Measurements from ENCODE around the gene ATP6V1B1.

Gene ATP6V1B1

GRCh38 chr2:70930371-70931329 lies 5.0 kb upstream of the ATP6V1B1 start:
- no peak for DNase-seq

GRCh38 chr2:70931376-70932000 lies 4.2 kb upstream of the ATP6V1B1 start:
- no peak for DNase-seq

- DNase-seq: no peak
Observed at GRCh38 chr2:70932631-70933230, 3.0 kb upstream of the ATP6V1B1 start.

GRCh38 chr2:70934981-70935380 lies 719 bp upstream of the ATP6V1B1 start:
- no peak for DNase-seq

- no peak for DNase-seq
Observed at GRCh38 chr2:70936165-70936978, 672 bp downstream of the ATP6V1B1 start.

- DNase-seq: no peak
Observed at GRCh38 chr2:70936979-70937811, 1.5 kb downstream of the ATP6V1B1 start.

- no peak for DNase-seq
Observed at GRCh38 chr2:70937866-70938585, 2.3 kb downstream of the ATP6V1B1 start.

GRCh38 chr2:70938586-70938950 lies 2.9 kb downstream of the ATP6V1B1 start:
- DNase-seq: no peak

GRCh38 chr2:70939001-70939838 lies 3.5 kb downstream of the ATP6V1B1 start:
- no peak for DNase-seq

- no peak for DNase-seq
Observed at GRCh38 chr2:70939839-70940580, 4.3 kb downstream of the ATP6V1B1 start.

GRCh38 chr2:70941186-70941585 lies 5.5 kb downstream of the ATP6V1B1 start:
- no peak for DNase-seq

- DNase-seq: no peak
Observed at GRCh38 chr2:70941701-70942100, 6.0 kb downstream of the ATP6V1B1 start.

GRCh38 chr2:70942396-70943204 lies 6.9 kb downstream of the ATP6V1B1 start:
- no peak for DNase-seq

- DNase-seq: no peak
Observed at GRCh38 chr2:70943205-70943871, 7.6 kb downstream of the ATP6V1B1 start.

GRCh38 chr2:70944111-70944690 lies 8.5 kb downstream of the ATP6V1B1 start:
- DNase-seq: no peak

GRCh38 chr2:70946832-70947442 lies 11.2 kb downstream of the ATP6V1B1 start:
- peak; percentile 22 for DNase-seq

GRCh38 chr2:70947556-70948184 lies 12.0 kb downstream of the ATP6V1B1 start:
- no peak for DNase-seq

All from activated effector memory CD4-positive, alpha-beta T cell treated with Interleukin-2 at 50 U/mL for 16 hours (primary cell).